ENCODE data around the gene DUSP22. TPM values are rescaled to one million over a fixed set of nuclear protein-coding genes. Genes with fewer than 3 reads are reported as not detected.

DUSP22 gene
- total RNA-seq, 1 experiment from 2014 or later: 25.0 TPM

DNA sequence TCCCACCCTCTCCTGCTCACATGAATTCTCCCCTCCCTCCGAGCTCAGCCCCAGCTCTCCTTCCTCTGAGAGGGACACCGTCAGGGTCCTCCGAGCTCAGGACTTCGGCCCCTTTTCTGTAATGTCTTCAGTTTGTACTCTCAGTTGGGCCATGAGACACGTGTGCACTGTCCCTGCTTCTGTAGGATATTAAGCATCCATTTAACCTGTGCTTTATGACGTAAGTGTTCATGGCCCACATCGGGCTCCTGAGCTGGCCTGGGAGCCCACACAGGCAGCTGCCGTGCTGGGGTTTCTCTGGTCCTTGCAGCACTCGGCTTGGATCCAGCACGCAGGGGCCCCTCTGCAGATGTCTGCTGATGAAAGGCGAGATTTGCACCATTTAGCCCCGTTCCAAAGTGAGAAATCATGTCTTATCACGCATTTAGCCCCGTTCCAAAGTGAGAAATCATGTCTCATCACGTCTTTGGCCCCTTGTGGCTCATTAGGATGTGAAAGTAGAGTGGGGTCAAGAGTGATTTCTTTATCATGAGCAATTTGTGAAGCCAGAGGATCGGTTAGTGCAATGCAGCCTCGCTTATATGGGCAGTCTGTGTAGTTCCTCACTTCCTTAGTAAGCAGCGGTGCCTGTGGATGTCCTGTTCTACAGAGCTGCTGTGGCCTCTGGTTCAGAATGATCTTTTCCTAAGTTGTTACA is 25.3 kb downstream of the DUSP22 start:
- Histone ChIP-seq H2AK5ac (ENCODE audit: insufficient read length, low read length) (no peak overlapping the region), H4K8ac (replicated peaks; ENCODE audit: insufficient read length, low read depth, low read length) (no peak overlapping the region), H3K18ac (ENCODE audit: insufficient read length, low read depth, low read length) (no peak overlapping the region), H3T11ph (ENCODE audit: low read length) (no peak overlapping the region), H2BK120ac (ENCODE audit: low read depth, low read length, poor library complexity, severe bottlenecking) (no peak overlapping the region), H3K4me2 (ENCODE audit: insufficient read depth, insufficient read length, low read length) (no peak overlapping the region), H3K4ac (ENCODE audit: low read depth, low read length) (no peak overlapping the region), H3K9ac (ENCODE audit: extremely low read depth, insufficient read length, low read length) (no peak overlapping the region), H3K56ac (ENCODE audit: insufficient read length, low read depth, low read length) (no peak overlapping the region), H3K23ac (ENCODE audit: insufficient read length, low read depth, low read length) (no peak overlapping the region), H3K79me1 (ENCODE audit: insufficient read depth, low read depth, low read length, poor library complexity, severe bottlenecking) (no peaks in the 10 kb centered on the region), H2AFZ (ENCODE audit: low read length) (no peak overlapping the region), H3K4me1 (ENCODE audit: insufficient read depth, low read length) (no peaks in the 10 kb centered on the region), H3K27me3 (ENCODE audit: insufficient read depth, low read length) (no peaks in the 10 kb centered on the region), H2BK15ac (ENCODE audit: low read depth, low read length) (no peak overlapping the region), H3K79me2 (ENCODE audit: insufficient read depth, low read length) (no peaks in the 10 kb centered on the region), H2BK20ac (ENCODE audit: low read depth, low read length, poor library complexity, severe bottlenecking) (no peak overlapping the region), H2BK5ac (ENCODE audit: insufficient read length, low read length) (no peak overlapping the region), H4K91ac (ENCODE audit: insufficient read length, low read depth, low read length) (no peak overlapping the region), H2BK12ac (ENCODE audit: insufficient read length, low read depth, low read length) (no peak overlapping the region), H3K14ac (ENCODE audit: insufficient read depth, low read length) (no peak overlapping the region), H4K5ac (ENCODE audit: insufficient read length, low read depth, low read length) (no peak overlapping the region), H4K20me1 (ENCODE audit: control insufficient read depth, insufficient read depth, insufficient read length) (no peaks in the 10 kb centered on the region), H3K9me3 (ENCODE audit: control insufficient read depth, low read depth, low read length) (peaks cover 80% of the 10 kb centered on the region), H3K23me2 (ENCODE audit: insufficient read length, low read depth, low read length, poor library complexity, severe bottlenecking) (no peaks in the 10 kb centered on the region), H3K27ac (ENCODE audit: insufficient read length, low read depth, low read length) (no peak overlapping the region)
- peaks cover 52 to 61% of the 10 kb centered on the region in 2 experiments for H3K9me3 Mint-ChIP-seq
- H3K4me1 Mint-ChIP-seq: peaks cover 13 to 16% of the 10 kb centered on the region in 2 experiments
- no peaks in the 10 kb centered on the region for H3K27me3 Mint-ChIP-seq (ENCODE audit: low read depth)
- no CpG with 5 or more reads among the region's 18 CpGs for WGBS (ENCODE audit: extremely low coverage, insufficient read length, low lambda C conversion rate)
- peaks cover 4 to 17% (median 9%) of the 10 kb centered on the region in 3 experiments; a peak in 6 of 7 replicates for H3K36me3 Mint-ChIP-seq (ENCODE audit: insufficient read depth in 1 of 3, low read depth in 3 of 3)
- TF ChIP-seq, protein P1, sequence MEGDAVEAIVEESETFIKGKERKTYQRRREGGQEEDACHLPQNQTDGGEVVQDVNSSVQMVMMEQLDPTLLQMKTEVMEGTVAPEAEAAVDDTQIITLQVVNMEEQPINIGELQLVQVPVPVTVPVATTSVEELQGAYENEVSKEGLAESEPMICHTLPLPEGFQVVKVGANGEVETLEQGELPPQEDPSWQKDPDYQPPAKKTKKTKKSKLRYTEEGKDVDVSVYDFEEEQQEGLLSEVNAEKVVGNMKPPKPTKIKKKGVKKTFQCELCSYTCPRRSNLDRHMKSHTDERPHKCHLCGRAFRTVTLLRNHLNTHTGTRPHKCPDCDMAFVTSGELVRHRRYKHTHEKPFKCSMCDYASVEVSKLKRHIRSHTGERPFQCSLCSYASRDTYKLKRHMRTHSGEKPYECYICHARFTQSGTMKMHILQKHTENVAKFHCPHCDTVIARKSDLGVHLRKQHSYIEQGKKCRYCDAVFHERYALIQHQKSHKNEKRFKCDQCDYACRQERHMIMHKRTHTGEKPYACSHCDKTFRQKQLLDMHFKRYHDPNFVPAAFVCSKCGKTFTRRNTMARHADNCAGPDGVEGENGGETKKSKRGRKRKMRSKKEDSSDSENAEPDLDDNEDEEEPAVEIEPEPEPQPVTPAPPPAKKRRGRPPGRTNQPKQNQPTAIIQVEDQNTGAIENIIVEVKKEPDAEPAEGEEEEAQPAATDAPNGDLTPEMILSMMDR (conservative IDR thresholded peaks at IDR 0.05): no peak
- peak overlapping the region in 1 of 2 experiments; percentile 25; a peak in 1 of 5 replicates for H3K4me3 Mint-ChIP-seq
- no peak overlapping the region for H3K27ac Mint-ChIP-seq
- no peak for DNase-seq

Data from H9 (cell line).